Suppressor macrophage (primary cell): ENCODE results near the gene ZNF254.
A peak's percentile ranks its signal among the peaks of the same experiment; 100 is the strongest.
"Not testable (repeated sequence)": the region's sequence is repeated elsewhere in the genome, so short reads cannot be mapped to it uniquely, and the experiment has no call there.

Source experiments
- DNase-seq, 4 experiments: peaks; one replicate each; pipeline ENCODE4 v3.0.0-alpha.2; 2020 to 2022
- total RNA-seq, 17 experiments: gene quantifications; one replicate each; lab custom pipeline; 2026; ENCODE audit warnings: mixed read lengths in 6 of 17, inconsistent platforms in 3 of 17; lab: John Stamatoyannopoulos, UW

Gene ZNF254
- total RNA-seq: 5.4 to 20.4 (median 10.5) reads per million in 17 experiments

DNA sequence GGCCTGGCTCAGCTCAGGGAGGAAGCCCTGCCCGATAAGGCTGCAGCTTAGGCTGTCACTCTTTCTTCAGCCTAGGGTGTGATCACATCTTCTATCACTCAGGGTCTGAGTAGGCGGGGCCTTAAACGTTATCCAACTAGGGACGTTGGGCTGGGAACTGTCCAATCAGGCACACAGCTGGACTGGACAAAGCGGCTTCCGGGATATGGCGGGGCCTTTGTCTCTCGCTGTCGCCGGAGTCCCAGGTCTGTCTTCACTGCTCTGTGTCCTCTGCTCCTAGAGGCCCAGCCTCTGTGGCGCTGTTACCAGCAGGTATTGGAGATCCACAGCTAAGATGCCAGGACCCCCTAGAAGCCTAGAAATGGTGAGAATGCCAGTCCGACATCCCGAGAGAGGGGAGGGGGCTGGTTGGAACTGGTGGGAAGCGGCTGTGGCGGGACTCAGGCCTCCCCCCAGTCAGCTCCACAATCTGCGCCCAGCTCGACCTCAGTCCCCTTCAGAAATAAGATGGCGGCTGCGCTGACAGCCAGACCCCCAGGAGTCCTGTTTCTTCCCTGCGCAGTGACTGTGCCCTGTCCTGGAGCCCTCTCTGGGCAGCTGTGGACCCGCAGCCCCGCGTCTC, at the start of gene ZNF254:
TSS of gene ZNF254 (plus strand) at position 214 of the 622 bp plus-strand sequence. CDS start at position 335, 121 bp downstream.
- peak; percentile 92 to 97 (median 95) for DNase-seq

DNA sequence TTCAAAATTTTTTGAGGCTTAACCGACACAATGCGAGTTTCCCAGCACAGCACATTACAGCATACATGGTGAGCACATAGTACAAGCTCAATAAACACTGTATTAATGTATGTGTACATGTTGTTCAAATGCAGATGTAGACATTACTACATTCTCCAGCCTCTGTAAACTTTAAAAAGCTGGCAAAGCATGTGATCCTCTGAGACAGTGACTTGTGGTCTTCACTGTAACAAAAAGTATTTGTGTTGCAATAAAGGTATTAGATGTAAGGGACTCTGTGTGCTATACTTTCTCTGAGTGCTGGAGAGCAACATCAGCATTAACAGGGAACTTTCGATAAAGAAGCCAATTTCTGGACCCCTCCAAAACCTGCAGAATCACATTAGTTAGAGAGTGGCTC, 46.4 kb upstream of the ZNF254 start:
- peak in 1 of 4 experiments; percentile 29 for DNase-seq

DNA sequence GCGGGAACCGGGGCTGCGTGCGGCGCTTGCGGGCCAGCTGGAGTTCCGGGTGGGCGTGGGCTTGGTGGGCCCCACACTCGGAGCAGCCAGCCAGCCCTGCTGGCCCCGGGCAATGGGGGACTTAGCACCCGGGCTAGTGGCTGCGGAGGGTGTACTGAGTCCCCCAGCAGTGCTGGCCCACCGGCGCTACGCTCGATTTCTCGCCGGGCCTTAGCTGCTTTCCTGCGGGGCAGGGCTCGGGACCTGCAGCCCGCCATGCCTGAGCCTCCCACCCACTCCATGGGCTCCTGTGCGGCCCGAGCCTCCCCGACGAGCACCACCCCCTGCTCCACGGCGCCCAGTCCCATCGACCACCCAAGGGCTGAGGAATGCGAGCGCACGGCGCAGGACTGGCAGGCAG, 45.7 kb upstream of the ZNF254 start:
- DNase-seq: not testable (repeated sequence)

DNA sequence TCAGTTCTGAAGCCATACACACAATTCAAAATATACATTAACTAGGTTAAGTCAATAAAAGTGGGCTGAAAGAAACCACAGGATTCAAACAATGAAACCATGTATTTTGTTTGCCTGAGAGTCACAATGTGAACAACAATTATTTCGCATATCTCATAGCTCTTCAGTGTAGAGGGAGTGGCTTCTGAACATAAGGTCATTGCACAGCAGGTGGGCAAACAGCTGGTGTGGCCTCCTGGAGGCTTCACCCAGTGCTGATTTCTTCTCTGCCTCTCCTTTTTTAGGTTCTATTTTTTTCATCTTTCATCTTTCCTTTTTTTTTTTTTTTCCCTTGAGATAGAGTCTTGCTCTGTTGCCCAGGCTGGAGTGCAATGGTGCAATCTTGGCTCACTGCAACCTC, 40.4 kb upstream of the ZNF254 start:
- no peak for DNase-seq

DNA sequence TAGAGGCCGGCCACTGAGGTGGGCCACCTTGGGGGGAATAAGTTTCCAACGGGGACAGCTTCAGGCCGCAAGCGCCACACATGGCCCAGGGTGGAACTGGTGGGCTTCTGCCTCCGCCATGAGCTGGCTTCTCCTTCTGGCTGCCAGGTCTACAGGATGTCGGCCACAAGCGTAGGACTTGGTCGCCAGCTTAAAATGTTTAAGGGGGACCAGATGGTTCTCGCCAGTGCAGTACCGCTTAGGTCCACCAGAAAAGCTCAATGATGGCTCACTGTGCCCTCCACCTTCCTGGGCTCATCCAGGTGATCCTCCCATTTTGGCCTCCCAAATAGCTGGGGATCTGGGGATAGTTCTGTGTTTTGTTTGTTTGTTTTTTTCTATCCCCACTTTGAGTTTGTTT, 38.7 kb upstream of the ZNF254 start:
- DNase-seq: no peak

DNA sequence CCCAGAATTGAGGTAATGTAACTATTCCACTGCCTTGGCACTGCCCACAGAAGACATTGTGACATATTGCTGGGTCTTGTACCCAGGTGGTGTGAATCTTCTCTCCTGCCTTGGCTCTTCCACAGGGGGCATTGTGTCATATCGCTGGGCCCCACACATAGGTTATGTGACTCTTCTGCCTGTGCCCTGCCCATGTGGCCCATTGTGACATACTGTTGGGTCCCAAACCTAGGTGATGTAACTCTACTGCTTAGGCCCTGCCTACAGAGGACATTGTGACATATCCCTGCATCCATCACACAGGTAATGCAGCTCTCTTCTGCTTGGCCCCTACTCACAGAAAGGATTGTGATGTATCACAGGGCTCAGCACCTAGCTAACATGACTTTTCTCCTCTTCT, 37.5 kb upstream of the ZNF254 start:
- DNase-seq: no peak

DNA sequence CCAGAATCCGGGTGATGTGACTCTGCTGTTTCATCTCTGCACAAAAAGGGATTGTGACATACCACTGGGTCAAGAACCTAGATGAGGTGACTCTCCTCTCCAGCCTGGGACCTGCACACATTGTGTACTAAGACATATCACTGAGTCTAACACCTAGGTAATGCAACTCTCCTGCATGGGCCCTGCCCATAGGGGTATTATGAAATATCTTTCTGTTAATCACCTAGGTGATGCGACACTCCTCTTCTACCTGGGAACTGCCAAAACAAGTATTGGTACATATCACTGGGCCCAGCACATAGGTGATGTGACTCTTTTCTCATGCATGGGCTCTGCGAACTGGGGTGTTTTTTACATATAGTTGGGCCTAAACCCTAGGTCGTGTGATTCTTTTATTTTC, 35.5 kb upstream of the ZNF254 start:
- DNase-seq: no peak

DNA sequence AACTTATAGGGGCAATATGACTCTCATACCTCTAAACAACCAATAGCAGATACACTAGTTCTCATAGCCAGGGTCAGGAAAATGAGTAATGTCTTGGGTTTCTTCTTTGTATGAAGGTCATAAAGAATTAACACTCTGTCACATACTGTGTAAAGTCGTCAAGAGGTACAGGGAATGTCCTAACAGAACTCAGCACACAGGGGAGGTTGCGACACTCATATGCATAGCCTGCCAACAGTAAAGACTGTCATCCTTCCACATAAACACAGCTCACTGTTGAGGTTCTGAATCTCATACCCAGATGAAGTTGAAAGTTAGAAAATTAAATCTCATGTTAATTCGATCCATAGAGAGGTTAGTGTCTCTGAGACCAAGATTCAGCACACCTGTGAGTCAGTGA, 34.2 kb upstream of the ZNF254 start:
- DNase-seq: no peak

DNA sequence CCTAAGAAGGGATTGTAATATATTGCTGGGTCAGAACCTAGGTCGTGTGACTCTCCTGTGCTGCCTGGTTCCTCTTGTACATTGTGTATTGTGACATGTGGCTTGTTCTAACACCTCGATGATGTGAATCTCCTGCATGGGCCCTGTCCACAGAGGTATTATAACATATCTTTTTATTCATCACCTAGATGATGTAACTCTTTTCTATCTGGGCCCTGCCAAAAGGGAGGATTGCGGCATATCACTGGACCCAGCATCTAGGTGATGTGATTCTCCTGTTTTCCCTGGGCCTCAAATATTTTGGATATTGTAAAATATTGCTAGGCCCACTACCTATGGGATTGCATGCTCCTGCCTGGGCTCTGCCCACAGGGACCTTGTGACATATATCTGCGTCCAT, 33.4 kb upstream of the ZNF254 start:
- DNase-seq: no peak

DNA sequence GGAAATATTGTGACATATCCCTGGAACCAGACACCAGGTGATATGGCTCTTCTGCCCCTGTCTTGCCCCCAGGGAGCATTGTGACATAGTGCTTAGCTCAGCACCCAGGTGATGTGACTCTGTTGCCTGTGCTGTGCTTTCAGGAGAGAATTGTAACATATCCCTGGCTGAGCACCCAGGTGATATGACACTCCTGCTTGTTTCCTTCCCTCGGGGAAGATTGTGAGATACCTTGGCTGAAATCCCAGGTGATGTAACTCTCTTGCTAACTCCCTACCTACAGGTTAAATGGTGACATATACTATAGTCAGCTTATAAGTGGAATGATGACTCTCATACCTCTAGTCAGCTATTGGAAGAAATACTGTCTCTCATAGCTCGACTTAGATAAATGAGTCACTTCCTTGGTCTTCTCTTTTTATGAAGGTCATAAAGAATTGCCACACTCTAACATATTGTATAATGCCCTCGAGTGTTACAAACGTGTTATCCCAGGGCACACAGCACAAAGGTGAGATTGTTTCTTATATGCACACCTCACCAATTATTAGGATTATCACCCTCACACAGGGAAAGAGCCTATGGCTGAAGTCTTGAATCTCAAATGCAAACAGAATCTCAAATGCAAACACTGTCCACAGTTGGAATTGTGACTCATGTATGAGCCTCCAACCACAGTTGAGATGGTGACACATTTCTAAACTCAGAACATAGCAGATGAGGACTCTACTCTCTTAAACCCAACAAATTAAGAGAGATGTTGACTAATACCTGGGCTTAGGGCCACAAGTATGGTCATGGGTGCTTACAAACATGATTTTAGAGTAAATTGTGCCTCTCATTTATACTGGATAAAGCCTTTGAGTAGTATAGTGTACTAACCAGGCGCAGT, 32.7 kb upstream of the ZNF254 start:
- DNase-seq: peak in 1 of 4 experiments; percentile 22

DNA sequence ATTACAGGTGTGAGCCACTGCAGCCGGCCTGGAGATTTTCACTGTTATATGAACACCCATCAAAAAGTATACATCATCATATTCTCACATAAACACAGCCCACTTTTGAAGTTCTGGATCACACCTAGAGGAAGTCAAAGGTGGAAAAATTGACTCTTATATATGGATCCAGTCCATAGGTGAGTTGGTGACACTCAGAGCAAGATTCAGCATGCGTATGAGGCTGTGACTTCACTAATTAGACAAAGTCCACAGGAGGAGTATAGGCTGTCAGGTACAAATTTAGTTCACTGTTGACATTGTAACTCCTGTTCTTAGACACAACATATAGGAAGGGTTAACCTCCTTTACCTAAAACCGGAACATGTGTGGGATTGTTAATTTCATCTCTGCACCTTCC, 31.4 kb upstream of the ZNF254 start:
- DNase-seq: no peak

DNA sequence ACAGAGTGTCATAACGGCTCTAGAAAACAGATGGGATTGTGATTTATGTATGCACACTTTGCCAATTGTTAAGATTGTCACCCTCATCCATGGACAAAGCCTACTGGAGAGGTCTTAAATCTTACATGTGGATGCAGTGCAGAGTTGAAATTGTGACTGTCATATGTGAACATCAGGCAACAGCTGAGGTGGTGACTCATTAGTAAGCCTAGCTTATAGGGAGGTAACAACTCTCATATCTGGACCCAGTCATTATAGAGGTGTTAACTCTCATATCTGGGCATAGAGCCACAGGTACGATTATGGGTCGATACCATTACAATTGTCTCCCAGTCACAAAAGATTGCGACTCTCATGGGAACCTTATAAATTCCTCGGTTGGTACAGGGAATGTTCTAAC, 29.8 kb upstream of the ZNF254 start:
- no peak for DNase-seq

DNA sequence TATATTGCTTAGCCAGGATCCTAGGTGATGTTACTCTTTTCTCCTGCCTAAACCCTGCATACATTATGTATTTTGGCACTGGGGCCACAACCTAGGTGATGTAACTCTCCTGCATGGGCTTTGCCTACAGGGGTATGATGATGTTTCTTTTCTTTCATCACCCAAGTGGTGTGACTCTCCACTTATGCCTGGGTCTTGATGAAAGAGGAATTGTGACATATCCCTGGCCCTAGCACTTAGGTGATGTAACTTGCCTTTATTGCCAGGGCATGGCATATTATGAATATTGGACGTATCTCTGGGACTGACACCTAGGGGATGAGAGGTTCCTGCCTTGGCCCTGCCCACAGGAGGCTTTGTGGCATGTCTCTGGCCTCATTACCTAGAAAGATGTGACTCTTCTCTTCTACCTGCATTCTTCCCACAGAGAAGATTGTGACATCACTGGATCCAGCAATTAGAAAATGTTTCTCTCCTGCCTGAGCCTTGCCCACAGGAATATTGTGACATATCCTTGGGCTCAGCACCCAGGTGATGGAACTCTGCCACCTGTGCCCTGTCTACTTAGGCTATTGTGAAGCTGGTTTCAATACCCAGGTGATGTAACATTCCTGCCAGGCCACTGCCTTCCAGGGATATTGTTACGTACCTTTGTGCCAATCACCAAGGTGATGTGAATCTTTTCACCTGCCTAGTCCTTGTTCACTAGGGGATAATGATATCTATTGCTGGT, 27.3 kb upstream of the ZNF254 start:
- no peak for DNase-seq

DNA sequence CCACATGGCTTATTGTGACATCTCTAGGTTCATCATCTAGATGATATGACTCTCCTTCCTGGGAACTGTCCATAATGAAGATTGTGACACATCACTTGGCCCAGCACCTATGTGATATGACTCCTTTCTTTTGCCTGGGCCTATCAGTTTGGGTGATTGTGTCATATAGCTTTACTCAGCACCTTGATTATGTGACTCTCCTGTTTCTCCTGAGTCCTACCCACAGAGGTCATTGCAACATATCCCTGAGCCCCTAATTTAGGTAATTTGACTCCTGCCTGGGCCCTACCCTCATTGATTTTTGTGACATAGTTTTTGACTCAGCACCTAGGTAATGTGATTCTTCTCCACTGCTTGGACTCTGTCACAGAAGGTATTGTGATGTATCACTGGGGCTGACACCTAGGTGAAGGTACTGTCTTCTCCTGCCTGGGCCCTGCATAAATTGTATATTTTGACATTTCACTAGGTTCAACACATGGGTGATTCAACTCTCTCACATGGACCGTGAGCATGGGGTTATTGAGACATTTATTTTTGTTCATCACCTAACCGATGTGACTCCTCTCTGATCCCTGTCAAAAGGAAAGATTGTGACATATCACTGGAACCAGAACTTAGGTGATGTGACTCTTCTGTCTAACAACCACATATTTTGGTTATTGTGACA, 26.2 kb upstream of the ZNF254 start:
- no peak for DNase-seq

DNA sequence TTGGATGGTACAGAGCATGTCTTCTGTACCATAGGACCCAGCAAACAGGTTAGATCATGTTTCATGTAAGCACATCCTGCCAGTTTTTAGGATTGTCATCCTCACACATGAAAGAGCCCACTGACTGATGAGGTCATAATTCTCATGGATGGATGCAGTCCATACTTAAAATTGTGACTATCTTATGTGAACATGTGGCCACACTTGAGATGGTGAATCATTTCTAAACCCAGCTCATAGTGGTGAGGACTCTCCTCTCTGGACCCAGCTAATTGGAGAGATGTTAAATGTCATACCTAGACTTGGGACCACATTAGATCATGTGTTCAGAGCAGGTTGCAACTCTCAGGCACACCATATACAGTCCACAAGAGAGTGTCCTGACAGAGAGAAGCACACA, 24.8 kb upstream of the ZNF254 start:
- DNase-seq: no peak

DNA sequence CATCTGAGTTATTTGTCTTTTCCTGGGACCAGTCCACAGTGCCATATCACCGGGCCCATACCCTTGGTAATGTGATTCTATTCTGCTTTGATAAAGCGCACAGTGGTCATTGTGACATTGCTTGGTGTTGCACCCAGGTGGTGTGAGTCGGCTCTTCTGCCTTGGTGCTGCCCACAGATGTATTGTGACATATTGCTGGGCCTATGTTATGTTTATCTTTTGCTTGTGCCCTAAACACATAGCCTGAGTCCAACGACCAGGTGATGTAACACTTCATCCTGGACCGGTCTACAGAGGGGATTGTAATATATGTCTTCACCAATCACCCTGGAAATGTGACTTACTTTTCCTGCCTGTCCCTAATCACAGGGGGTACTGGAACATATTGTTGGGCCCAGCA, 23.7 kb upstream of the ZNF254 start:
- DNase-seq: no peak

DNA sequence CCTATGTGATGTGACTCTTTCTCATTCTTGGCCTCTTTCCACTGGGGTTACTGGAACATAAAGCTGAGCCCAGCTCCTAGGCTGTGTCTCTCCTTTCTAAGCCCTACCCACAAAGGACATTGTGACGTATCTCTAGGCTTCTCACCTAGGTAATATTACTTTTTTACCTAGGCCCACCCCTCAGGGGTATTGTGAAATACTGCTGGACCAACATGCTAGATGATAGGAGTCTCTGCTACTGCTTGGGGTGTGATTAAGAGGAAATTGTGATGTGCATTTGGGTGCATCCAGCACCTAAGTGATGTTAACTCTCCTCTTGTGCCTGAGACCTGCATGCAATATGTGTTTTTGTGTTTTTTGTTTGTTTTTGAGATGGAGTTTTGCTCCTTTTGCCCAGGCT, 22.8 kb upstream of the ZNF254 start:
- DNase-seq: no peak

DNA sequence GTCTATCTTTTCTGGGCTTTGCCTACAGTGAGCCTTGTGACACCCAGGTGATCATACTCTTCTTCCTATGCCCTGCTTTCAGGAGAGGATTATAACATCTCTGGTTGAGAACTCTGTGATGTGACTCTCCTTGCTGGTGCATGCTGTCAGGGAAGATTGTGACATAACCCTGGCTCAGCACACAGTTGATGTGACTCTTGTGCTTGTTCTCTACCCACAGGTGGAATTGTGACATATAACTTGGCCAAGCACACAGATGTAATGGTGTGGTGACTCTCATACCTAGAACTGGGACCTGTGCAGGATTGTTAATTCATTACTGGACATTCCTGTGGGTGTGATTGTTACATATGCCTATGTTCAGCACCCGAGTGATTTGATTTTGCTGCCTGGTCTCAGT, 21.7 kb upstream of the ZNF254 start:
- no peak for DNase-seq

DNA sequence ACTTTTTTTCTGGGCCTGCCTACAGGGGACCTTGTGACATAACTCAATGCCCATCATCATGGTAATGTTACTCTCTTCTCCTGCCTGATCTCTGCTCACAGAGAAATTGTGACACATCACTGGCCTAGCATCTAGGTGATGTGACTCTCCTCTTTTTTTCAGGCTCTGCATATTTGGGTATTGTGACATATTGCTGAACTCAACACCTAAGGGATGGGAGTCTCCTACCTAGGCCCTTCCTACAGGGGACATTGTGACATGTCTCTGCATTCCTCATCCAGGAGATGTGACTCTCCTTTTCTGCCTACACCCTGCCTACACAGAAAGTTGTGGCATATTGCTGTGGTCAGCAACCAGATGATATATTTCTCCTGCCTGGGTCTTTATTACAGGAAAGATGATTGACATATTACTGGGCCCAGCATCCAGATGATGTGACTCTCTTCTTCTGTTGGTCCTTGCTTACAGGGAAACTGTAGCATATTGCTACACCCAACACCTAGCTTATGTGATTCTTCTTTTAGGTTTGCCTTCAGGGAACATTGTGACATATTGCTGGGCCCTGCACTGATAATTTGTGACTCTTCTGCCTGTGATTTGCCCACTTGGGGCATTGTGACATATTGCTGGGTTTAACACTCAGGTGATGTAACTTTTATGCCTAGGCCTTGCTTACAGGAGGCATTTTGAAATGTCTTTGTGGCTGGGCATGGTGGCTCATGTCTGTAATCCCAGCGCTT, 21.0 kb upstream of the ZNF254 start:
- no peak for DNase-seq

DNA sequence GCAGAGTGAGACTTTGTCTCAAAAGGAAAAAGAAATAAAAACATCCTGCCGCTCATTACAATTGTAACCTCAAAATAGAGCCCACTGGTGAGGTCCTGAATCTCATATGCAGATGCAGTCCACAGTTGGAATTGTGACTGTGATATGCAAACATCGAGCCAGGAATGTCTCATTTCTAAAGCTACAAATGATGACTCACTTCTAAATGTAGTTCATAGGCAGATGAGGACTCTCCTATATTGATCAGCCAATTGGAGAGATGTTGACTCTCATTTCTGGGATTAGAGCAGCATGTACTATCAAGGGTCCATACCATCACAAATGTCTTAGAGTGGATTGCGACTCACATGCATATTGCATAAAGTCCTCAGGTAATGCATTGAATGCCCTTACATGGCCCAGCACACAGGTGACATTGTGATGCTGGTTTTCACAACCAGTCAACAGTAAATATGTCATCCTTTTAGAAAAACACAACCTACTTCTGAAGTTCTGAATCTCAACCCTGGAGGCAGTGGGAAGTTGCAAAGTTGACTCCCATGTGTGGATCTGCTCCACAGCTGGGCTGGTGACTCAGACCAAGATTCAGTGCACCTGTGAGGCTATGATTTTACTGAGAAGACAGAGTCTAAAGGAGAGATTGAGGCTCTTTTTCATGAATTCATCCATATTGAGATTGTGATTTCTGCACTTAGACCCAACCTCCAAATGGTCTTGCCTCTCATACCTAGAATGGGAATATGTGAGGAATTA, 16.9 kb upstream of the ZNF254 start:
- DNase-seq: no peak

DNA sequence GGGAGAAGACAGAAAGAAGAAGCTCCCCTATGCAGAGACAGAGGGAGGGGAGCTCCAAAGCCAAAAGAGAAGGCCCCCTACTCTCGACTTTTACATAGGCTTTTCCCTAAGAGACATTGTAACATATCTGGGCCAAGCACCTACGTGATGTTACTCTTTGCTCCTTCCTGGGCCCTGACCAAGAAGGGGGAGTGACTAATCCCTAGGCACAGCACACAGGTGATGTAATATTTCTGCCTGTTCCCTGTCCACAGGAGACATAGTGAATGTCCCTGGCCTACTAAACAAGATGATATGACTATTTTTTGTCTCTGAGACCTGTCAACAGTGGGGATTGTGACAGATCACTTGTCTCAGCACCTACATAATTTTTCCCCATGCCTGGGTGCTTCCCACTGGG, 15.9 kb upstream of the ZNF254 start:
- no peak for DNase-seq
